Loucy (cell line): ENCODE data around the gene FAM53B.

ENCODE experiments used
- EZH2phosphoT487 ChIP-seq: fragments of 200-600 bp; IDR thresholded peaks from 2 replicates; pipeline ENCODE4 v1.6.1; 2018; ENCODE audit warnings: antibody characterized with exemption, mild to moderate bottlenecking, moderate library complexity, borderline replicate concordance
- TF ChIP-seq, protein P1 (sequence below): fragments of 200-600 bp; sonication (generic); conservative IDR thresholded peaks from 2 replicates; pipeline ENCODE4 v1.5.1; 2014; ENCODE audit warnings: mild to moderate bottlenecking, antibody characterized with exemption, low read length

DNA sequence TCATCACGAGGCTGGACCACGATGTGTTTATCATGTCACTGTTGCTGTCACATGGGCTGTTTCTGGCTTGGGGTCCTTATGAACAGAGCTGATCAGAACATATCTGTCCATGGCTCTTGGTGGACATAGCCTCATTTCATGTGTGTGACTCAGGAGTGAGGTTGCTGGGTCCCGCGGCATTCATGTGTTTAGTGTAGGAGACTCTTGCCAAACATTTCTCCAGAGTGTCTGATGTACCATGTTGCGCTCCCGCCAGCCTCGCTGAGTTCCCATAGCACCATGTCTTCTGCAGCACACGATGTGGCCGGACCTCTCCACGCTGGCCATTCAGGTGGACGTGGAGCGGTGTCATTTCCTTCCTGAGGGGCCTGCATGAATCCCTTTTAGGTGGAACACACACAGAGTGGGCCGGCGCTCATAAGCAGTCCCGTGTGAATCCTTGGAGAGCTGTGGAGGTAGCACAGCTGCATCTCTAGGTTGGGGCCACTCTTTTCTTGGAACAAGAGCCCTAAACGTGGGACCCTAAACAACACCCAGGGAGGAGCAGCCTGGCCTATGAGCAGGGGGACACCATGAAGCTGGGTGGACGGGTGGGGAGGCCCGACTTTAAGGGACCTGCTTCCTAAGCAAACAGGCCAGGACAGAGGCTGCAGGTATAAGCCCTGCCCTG is 147.9 kb downstream of the FAM53B start:
- TF ChIP-seq, protein P1, sequence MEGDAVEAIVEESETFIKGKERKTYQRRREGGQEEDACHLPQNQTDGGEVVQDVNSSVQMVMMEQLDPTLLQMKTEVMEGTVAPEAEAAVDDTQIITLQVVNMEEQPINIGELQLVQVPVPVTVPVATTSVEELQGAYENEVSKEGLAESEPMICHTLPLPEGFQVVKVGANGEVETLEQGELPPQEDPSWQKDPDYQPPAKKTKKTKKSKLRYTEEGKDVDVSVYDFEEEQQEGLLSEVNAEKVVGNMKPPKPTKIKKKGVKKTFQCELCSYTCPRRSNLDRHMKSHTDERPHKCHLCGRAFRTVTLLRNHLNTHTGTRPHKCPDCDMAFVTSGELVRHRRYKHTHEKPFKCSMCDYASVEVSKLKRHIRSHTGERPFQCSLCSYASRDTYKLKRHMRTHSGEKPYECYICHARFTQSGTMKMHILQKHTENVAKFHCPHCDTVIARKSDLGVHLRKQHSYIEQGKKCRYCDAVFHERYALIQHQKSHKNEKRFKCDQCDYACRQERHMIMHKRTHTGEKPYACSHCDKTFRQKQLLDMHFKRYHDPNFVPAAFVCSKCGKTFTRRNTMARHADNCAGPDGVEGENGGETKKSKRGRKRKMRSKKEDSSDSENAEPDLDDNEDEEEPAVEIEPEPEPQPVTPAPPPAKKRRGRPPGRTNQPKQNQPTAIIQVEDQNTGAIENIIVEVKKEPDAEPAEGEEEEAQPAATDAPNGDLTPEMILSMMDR = no peak
- no peak for TF ChIP-seq EZH2phosphoT487
